HG02759 (cell line): ENCODE data around the gene EYS.

Source experiments
- ATAC-seq: cut with Tn5 transposase; IDR thresholded peaks from one replicate; pipeline ENCODE4 v1.9.1; 2021; ENCODE audit warnings: mild to moderate bottlenecking, moderate library complexity; ENCODE audit not compliant: unreplicated experiment

Gene EYS

GRCh38 chr6:64104051-64104450 lies 1603.0 kb downstream of the EYS start:
- ATAC-seq, result no peak

GRCh38 chr6:64103480-64103879 lies 1603.5 kb downstream of the EYS start:
- no peak for ATAC-seq

GRCh38 chr6:64100702-64101303 lies 1606.2 kb downstream of the EYS start:
- ATAC-seq, result no peak

- no peak for ATAC-seq
Observed at GRCh38 chr6:64090352-64090751, 1616.7 kb downstream of the EYS start.

- no peak for ATAC-seq
Observed at GRCh38 chr6:64085126-64085525, 1621.9 kb downstream of the EYS start.

GRCh38 chr6:64084185-64084663 lies 1622.8 kb downstream of the EYS start:
- ATAC-seq, result no peak

GRCh38 chr6:64083261-64083660 lies 1623.8 kb downstream of the EYS start:
- no peak for ATAC-seq

- ATAC-seq, result no peak
Observed at GRCh38 chr6:64081453-64081852, 1625.6 kb downstream of the EYS start.

- no peak for ATAC-seq
Observed at GRCh38 chr6:64074981-64075380, 1632.0 kb downstream of the EYS start.

GRCh38 chr6:64072686-64073085 lies 1634.3 kb downstream of the EYS start:
- no peak for ATAC-seq

GRCh38 chr6:64064919-64065318 lies 1642.1 kb downstream of the EYS start:
- no peak for ATAC-seq

- no peak for ATAC-seq
Observed at GRCh38 chr6:64062960-64063683, 1643.9 kb downstream of the EYS start.

- no peak for ATAC-seq
Observed at GRCh38 chr6:64054861-64055260, 1652.2 kb downstream of the EYS start.

GRCh38 chr6:64050590-64050989 lies 1656.4 kb downstream of the EYS start:
- ATAC-seq, result no peak

- no peak for ATAC-seq
Observed at GRCh38 chr6:64049736-64050135, 1657.3 kb downstream of the EYS start.

- no peak for ATAC-seq
Observed at GRCh38 chr6:64046746-64047208, 1660.2 kb downstream of the EYS start.

GRCh38 chr6:64041373-64041772 lies 1665.7 kb downstream of the EYS start:
- no peak for ATAC-seq

GRCh38 chr6:64040113-64040512 lies 1666.9 kb downstream of the EYS start:
- ATAC-seq, result no peak

- ATAC-seq, result no peak
Observed at GRCh38 chr6:64037427-64037826, 1669.6 kb downstream of the EYS start.

- ATAC-seq, result no peak
Observed at GRCh38 chr6:64034910-64035655, 1671.9 kb downstream of the EYS start.

- no peak for ATAC-seq
Observed at GRCh38 chr6:64034291-64034690, 1672.7 kb downstream of the EYS start.
